Esophagus squamous epithelium (tissue), 4 donors: ENCODE data around the gene MOV10L1.

Experiments used
- CTCF ChIP-seq, 6 experiments: fragments of 450-650 bp in 4 of 6; fragments of 200-600 bp in 2 of 6; sonication (generic) in 2 of 6; IDR thresholded peaks; one replicate each; pipeline ENCODE4 v1.5.1; 2016 to 2019; ENCODE audit warnings: antibody characterized with exemption in 6 of 6, mild to moderate bottlenecking in 4 of 6, moderate library complexity in 4 of 6
- POLR2A ChIP-seq, 4 donors: fragments of 450-650 bp; IDR thresholded peaks; one replicate each; pipeline ENCODE4 v1.6.1; 2017; ENCODE audit warnings: antibody characterized with exemption in 4 of 4, mild to moderate bottlenecking in 4 of 4, moderate library complexity in 3 of 4

GRCh38 chr22:50199251-50199721 is 109.5 kb downstream of the MOV10L1 start:
- TF ChIP-seq POLR2A (IDR thresholded peaks at IDR 0.05) (no peak), CTCF (IDR thresholded peaks at IDR 0.05) (no peak)
